KMS-11 (cell line): Measurements from ENCODE around the gene CACHD1.

ENCODE experiments used
- H2AFZ ChIP-seq: fragments of 200-600 bp; sonication (generic); 2 replicates; pipeline ENCODE4 v1.6.1; 2016; ENCODE audit warnings: antibody characterized with exemption, mixed run types, low read depth
- H3K27ac ChIP-seq: fragments of 200-600 bp; sonication (generic); 2 replicates; pipeline ENCODE4 v1.6.1; 2016; ENCODE audit warnings: mild to moderate bottlenecking, mixed run types
- H3K27me3 ChIP-seq: fragments of 200-600 bp; sonication (generic); 2 replicates; pipeline ENCODE4 v1.6.1; 2017; ENCODE audit warnings: mild to moderate bottlenecking, low read depth, mixed run types, moderate library complexity; ENCODE audit not compliant: insufficient read depth
- H3K36me3 ChIP-seq: fragments of 200-600 bp; sonication (generic); 2 replicates; pipeline ENCODE4 v1.6.1; 2017; ENCODE audit warnings: mild to moderate bottlenecking, mixed run types; ENCODE audit not compliant: insufficient read depth
- H3K4me1 ChIP-seq: fragments of 200-600 bp; sonication (generic); 2 replicates; pipeline ENCODE4 v1.6.1; 2016; ENCODE audit warnings: mild to moderate bottlenecking, low read depth, mixed run types; ENCODE audit not compliant: poor library complexity, severe bottlenecking
- H3K4me2 ChIP-seq: fragments of 200-600 bp; sonication (generic); 2 replicates; pipeline ENCODE4 v1.7.0; 2016; ENCODE audit warnings: mild to moderate bottlenecking, mixed run types
- H3K4me3 ChIP-seq: fragments of 200-600 bp; sonication (generic); IDR thresholded peaks from 2 replicates; pipeline ENCODE4 v1.6.1; 2017; ENCODE audit warnings: low read depth, low read length, mixed read lengths; ENCODE audit not compliant: insufficient read depth
- H3K79me2 ChIP-seq: fragments of 200-600 bp; sonication (generic); 2 replicates; pipeline ENCODE4 v1.6.1; 2016; ENCODE audit warnings: low read depth, mixed run types; ENCODE audit not compliant: insufficient read depth
- H3K9ac ChIP-seq: fragments of 200-600 bp; sonication (generic); 2 replicates; pipeline ENCODE4 v1.6.1; 2016; ENCODE audit warnings: mild to moderate bottlenecking, mixed run types
- H4K20me1 ChIP-seq: fragments of 200-600 bp; sonication (generic); 2 replicates; pipeline ENCODE4 v1.6.1; 2016; ENCODE audit warnings: mild to moderate bottlenecking, mixed run types; ENCODE audit not compliant: insufficient read depth
- TF ChIP-seq, protein P1 (sequence below): fragments of 200-600 bp; sonication (generic); conservative IDR thresholded peaks from 2 replicates; pipeline ENCODE4 v1.6.1; 2017; ENCODE audit warnings: low read depth, mild to moderate bottlenecking, antibody characterized with exemption, low read length, moderate library complexity, mixed read lengths

Gene CACHD1

DNA sequence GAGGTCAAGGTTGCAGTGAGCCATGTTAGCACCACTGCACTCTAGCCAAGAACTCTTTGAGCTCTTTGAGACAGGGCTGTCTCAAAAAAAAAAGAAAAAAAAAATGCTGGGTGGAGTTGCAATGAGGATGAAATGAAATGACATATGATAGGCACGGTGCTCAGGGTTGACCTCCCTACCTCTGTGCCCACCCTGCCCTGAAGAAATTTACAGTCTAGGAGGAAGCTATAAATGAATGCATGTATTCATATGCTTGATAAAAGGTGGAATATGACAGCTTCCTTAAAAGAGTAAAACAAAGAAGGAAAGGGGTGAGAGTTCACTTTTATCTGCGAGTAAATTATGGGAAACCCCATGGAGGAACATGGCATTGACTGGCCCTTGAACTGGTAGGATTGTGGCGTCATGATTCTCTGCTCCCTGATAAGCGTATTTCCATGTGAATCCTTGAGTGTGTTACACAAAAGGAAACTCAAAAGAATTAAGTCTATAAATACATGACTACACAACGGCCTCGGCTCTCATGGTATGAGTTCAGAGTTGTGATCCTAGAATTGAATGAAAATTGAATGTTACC lies 215.9 kb downstream of the CACHD1 start:
- no peak overlapping the region for H3K27ac ChIP-seq
- H4K20me1 ChIP-seq = no peaks in the 10 kb centered on the region
- no peaks in the 10 kb centered on the region for H3K36me3 ChIP-seq
- H3K27me3 ChIP-seq = no peaks in the 10 kb centered on the region
- H2AFZ ChIP-seq = no peak overlapping the region
- TF ChIP-seq, protein P1, sequence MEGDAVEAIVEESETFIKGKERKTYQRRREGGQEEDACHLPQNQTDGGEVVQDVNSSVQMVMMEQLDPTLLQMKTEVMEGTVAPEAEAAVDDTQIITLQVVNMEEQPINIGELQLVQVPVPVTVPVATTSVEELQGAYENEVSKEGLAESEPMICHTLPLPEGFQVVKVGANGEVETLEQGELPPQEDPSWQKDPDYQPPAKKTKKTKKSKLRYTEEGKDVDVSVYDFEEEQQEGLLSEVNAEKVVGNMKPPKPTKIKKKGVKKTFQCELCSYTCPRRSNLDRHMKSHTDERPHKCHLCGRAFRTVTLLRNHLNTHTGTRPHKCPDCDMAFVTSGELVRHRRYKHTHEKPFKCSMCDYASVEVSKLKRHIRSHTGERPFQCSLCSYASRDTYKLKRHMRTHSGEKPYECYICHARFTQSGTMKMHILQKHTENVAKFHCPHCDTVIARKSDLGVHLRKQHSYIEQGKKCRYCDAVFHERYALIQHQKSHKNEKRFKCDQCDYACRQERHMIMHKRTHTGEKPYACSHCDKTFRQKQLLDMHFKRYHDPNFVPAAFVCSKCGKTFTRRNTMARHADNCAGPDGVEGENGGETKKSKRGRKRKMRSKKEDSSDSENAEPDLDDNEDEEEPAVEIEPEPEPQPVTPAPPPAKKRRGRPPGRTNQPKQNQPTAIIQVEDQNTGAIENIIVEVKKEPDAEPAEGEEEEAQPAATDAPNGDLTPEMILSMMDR = no peak
- no peak overlapping the region for H3K9ac ChIP-seq
- no peak overlapping the region for H3K4me3 ChIP-seq
- no peaks in the 10 kb centered on the region for H3K79me2 ChIP-seq
- no peaks in the 10 kb centered on the region for H3K4me1 ChIP-seq
- H3K4me2 ChIP-seq = no peak overlapping the region

DNA sequence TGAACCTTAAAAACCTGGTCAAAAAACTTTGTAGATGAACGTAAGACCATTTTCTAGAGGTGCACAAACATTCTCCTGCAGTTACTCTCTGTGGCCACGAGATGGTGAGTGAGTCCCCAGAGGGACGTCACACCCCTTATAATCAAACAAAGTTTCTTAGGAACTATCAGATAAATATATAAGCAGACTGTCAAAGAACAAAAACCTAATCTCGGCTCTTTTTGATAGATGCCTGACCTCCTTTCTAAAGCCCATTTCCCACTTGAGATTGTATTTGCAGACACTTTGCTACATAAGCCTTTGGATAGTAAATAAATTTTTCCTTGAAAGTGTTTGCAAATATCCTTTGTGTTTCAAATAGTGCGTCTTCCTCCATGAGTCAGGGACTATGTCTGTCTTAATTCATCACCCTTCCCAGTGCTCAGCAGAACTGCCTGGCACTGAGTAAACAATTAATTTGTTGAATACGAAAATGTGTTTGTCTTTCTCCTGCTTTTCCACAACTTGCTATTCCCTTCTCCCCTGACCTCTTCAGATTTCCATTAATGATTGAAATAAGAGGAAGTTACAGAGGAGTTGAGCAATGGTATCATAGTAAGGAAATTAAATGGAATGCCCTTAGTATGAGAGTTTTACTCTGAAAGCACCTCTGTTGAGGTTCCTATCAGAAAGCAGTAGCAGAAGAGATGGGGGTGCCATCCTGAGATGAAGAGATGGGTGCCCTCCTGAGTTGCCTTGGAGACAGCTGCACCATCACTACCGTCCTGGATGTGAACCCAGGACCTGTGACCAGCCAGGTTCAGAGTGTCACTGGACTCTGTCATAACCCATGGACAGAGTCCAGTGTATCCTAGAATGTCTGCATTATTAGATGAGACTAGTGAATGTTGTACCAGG lies 217.1 kb downstream of the CACHD1 start:
- TF ChIP-seq, protein P1 = peak; percentile 84
- Histone ChIP-seq H3K27me3 (no peaks in the 10 kb centered on the region), H3K9ac (no peak overlapping the region), H3K27ac (no peak overlapping the region), H3K79me2 (no peaks in the 10 kb centered on the region), H4K20me1 (no peaks in the 10 kb centered on the region), H3K36me3 (no peaks in the 10 kb centered on the region), H3K4me2 (no peak overlapping the region), H2AFZ (no peak overlapping the region), H3K4me1 (no peaks in the 10 kb centered on the region), H3K4me3 (no peak overlapping the region)

DNA sequence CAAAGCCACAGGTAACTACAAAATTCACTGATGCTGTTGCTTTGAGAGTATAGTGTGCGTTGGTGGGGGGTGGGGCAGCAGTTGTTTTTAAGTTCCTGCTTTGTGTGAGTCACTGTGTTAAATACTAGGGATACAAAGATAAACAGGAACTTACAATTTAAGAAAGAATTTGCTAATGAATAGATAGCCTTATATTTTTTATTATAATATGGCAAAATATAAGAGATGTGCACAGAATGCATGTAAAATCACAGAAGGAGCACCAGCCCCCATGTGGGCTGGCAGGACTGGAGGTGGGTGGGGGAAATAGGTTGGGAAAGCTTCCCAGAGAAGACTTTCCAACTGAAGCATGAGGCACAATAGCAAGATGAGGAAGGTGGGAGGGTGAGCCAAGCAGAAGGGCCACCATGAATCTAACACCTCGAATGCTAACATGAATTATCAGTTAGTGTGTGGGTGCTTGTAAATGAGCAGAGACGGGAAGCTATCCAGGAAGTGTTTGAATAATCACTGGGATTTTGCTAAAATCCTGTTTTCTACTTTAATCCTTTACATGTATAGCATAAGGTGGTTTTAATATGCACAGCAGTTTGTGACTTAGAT lies 217.9 kb downstream of the CACHD1 start:
- H3K27ac ChIP-seq = no peak overlapping the region
- no peak overlapping the region for H3K4me3 ChIP-seq
- H3K36me3 ChIP-seq = no peaks in the 10 kb centered on the region
- H2AFZ ChIP-seq = no peak overlapping the region
- H3K79me2 ChIP-seq = no peaks in the 10 kb centered on the region
- TF ChIP-seq, protein P1 = no peak
- no peaks in the 10 kb centered on the region for H4K20me1 ChIP-seq
- no peak overlapping the region for H3K9ac ChIP-seq
- no peaks in the 10 kb centered on the region for H3K27me3 ChIP-seq
- no peak overlapping the region for H3K4me2 ChIP-seq
- H3K4me1 ChIP-seq = no peaks in the 10 kb centered on the region

DNA sequence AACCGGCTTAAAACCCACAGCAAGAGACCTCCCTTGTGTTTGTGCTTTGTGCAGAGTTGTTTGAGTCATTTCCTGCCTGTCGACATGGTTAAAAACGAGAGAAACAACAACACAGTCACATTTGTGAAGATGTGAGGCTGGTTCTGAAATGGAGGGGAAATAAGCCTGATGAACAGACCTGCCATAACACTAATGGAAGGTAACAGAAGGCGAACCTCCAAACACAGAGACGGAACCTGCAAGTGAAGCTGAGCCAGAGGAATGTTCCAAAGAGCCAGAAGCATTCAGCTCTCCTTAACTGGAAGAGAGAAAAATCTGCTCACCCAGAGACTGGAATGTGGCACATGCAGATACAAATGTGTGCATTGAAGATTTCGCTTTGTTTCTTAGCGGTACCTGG lies 221.7 kb downstream of the CACHD1 start:
- no peak overlapping the region for H3K4me3 ChIP-seq
- no peak overlapping the region for H3K4me2 ChIP-seq
- H3K27me3 ChIP-seq = no peaks in the 10 kb centered on the region
- no peaks in the 10 kb centered on the region for H4K20me1 ChIP-seq
- no peak overlapping the region for H2AFZ ChIP-seq
- H3K79me2 ChIP-seq = no peaks in the 10 kb centered on the region
- no peak overlapping the region for H3K9ac ChIP-seq
- no peak overlapping the region for H3K27ac ChIP-seq
- H3K36me3 ChIP-seq = no peaks in the 10 kb centered on the region
- TF ChIP-seq, protein P1 = no peak
- H3K4me1 ChIP-seq = no peaks in the 10 kb centered on the region
